HG02798 (cell line): ENCODE data around the gene SLX9.
"Not testable (repeated sequence)": the region's sequence is repeated elsewhere in the genome, so short reads cannot be mapped to it uniquely, and the experiment has no call there.

ENCODE experiments used
- ATAC-seq: cut with Tn5 transposase; IDR thresholded peaks from one replicate; pipeline ENCODE4 v1.9.1; 2021; ENCODE audit warnings: mild to moderate bottlenecking; ENCODE audit not compliant: unreplicated experiment, poor library complexity

Gene SLX9

DNA sequence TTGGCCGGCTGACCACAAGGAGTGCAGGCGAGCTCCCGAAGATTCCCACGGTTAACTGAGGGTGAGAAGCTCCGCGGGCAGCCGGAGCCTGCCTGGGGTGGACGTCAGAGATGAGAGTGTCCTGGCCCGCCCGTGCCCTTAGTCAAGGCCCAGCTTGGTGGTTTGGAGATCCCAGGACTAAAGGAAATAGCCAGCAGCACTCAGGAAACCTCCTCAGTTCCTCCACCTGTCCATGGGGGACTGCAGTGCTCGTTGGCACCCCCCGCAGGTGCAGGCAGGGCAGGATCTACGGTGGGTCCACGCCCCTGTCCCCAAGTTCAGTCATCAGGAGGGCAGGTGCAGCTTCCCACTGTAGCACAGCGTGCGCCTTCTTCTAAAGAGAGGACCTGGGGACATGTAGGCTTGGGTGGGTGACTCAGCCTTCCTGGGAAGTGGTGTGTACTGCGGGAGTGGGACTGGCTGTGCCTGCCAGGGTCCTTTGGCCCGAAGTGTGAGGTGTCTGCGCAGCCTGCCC, 32.5 kb downstream of the SLX9 start:
- ATAC-seq = no peak

- ATAC-seq = no peak
Measured at GRCh38 chr21:44972821-44973220, 33.0 kb downstream of the SLX9 start.

DNA sequence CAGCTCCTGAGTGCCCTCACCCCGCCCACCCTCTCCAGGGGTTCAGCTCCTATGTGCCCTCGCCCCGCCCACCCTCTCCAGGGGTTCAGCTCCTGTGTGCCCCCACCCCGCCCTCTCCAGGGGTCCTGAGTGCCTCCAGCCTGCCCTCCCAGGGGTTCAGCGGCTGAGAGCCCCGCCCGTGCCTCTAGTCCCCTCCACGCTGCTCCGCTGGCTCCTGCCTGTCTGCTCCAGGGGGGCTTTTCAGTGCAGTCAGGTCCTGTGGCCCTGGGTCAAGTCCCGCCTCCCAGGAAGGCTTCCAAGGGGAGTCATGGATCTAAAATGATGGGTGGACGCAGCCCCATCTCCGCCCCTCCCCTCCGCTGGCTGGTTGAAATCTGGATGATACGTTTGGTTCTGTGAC, 33.8 kb downstream of the SLX9 start:
- no peak for ATAC-seq

DNA sequence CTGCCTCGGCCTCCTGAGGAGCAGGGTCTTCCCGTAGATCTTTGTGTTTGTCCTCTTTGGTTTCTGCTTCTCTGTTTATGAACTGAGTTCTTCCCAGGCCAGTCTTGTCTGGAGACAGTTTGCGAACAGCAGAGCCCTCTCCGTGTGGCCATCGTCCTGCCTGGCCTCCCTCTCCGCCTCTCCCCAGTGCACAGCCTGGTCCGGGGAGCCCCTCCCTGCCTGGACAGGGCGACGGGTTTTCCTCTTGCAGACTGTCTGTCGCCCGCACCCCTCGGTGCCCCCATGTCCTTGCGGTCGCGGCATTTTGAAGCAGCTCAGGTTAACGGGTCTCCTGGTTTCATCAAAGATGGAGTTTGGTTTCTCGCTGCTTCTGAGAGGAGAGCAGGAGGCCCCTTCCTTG, 34.8 kb downstream of the SLX9 start:
- ATAC-seq = no peak

- ATAC-seq = no peak
Measured at GRCh38 chr21:44975720-44976555, 36.1 kb downstream of the SLX9 start.

GRCh38 chr21:44976556-44977393, 36.9 kb downstream of the SLX9 start:
- not testable (repeated sequence) for ATAC-seq

GRCh38 chr21:44977616-44978340, 37.9 kb downstream of the SLX9 start:
- no peak for ATAC-seq

DNA sequence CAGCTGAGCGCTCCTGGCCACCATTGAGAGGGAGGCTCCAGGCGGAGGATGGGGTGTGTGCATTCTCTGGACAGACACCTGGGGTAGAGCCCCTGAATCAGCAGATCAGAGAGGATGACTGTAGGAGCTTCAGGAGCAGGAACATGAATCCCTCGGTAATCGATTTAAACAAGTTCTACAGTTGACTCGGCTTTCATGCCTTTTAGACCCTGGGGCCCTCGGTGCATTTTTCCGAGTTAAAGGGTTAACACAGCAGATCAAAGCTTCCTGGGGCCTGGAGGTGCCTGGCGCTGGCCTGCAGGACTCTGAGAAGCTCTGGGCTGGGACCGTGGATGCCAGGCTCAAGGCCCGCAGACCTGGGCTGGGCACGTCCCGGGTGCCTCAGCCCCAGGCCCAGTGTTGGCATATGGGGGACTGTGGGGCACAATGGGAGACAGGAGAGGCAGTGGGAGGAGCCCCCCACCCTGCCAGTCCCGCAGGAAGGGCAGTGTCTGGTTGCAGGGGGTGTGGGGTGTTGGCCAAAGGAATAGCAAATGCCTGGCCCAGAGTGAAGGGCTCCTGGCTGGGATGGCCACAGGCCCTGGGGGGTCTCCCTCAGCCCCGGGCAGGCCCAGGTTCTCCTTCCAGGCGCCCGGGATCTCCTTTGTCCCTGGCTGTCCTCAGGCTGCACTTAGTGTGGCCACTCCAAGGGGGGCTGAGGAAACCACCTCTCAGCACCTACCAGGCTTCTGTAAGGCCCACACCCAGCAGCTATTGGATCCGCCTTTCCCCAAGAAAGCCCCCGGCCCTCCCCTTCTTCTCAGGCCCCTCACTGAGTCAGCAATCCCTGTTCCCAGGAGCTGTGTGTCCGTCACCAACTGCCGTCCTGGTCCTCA, 40.1 kb downstream of the SLX9 start:
- no peak for ATAC-seq

GRCh38 chr21:44980562-44981489, 41.0 kb downstream of the SLX9 start:
- ATAC-seq = no peak

- ATAC-seq = no peak
Measured at GRCh38 chr21:44982558-44983250, 42.9 kb downstream of the SLX9 start.

GRCh38 chr21:44983421-44984206, 43.8 kb downstream of the SLX9 start:
- no peak for ATAC-seq

DNA sequence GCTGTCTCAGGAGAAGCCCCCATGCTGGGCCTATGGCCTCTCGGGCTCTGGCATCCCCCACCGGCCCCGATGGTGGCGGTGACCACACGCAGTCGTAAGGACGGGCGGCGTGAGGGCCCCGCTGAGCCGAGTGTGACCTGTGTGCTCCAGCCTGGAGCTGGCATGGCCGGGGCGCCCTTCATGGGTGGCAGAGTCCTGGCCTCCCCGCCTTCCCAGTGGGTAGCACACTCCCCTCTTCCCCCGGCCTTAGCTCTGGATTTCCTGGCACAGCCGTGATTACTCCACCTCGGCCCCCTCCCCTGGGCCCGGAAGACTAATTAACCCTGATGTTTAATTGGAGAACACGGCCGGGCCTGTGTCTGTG, 44.6 kb downstream of the SLX9 start:
- ATAC-seq = no peak

DNA sequence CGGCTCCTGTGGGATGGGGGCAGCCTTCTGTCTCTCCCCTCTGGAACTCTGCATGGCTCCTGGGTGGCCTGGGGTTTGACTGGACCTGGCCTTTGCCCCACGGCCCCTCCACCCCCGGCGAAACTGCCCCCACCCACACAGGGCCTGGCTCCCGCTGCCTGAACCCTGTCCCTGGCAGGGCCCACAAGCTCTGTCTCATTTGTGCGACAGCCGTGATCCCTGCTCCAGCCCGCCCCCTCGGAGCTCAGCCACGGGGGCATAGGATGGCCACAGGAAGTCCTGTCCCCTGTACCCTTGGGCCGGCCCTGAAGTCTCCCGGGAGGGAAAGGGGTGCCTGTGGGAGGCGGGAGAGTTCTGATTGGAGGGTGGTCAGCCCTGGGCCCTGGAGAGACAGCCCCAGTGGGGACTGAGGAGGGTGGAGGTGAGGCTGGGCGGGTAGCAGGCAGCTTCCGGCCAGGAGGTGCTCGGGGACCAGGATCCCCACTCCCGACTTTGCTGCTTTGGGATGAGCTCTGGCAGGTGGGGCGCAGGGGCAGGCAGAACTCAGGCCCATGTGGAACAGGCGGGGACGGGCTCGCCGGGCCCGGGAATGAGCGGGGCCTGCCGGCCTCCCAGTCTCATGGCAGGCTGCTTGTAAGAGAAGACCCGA, 45.1 kb downstream of the SLX9 start:
- ATAC-seq = no peak

DNA sequence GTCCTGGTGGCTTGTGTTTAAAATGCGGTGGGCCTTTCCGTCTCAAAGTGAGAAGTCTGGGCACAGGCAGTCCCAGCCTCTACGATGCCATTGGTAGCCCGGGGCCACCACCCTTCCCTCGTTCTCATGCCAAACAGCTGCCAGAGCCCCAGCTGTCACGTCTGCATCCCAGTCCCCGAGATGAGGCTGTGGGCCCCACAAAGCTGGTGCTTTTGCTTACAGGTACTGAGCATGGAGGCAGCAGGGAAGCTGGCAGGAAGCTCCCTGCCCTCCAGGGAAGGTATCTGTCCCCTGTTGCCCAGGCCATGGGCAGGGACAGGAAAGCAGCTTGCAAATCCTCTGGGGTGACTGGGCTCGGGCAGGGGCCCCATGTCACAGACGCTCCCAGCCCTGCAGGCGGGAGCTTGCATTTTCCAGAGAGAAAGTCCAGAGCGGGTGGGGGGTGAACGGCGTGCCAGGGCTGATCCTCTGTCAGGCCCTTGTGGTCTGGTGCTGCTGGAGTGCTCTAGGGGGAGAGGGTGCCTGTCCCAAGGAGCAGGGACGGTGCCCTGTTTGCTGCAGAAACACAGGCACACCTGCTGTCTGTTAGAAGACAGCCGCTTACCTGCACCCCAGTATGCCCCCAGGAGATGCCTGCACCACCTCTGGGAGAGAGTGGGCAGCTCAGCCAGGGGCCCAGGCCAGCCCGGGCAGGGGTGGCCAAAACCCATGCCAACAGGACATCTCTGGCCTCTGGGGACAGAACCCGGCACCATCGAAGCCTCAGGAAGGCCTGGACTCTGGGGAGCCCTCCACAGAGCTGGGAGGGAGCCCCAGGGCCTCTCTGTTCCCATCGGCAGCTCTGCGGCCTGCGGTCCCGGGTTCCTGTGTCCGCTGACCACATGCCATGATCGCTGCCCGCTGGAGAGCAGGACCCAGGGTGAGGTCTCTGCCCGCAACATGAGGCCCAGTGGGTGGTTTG, 45.9 kb downstream of the SLX9 start:
- no peak for ATAC-seq

- no peak for ATAC-seq
Measured at GRCh38 chr21:44986471-44987291, 46.9 kb downstream of the SLX9 start.
